Small intestine (tissue), 7 donors: ENCODE measurements around the gene DEXI. TPM values are rescaled to one million over a fixed set of nuclear protein-coding genes. Genes with fewer than 3 reads are reported as not detected.
A peak's percentile ranks its signal among the peaks of the same experiment; 100 is the strongest.
"Not testable (repeated sequence)": the region's sequence is repeated elsewhere in the genome, so short reads cannot be mapped to it uniquely, and the experiment has no call there.

Experiments used
- DNase-seq, 2 donors: peaks; one replicate each; pipeline versions ENCODE4 v3.0.0 to v3.0.0-alpha.2; 2013
- FAIRE-seq: peaks from 2 replicates; lab custom pipeline; 2012; peaks lifted over from hg19 to GRCh38; lab: Jason Lieb, UNC
- H3K27ac ChIP-seq, 3 donors: one replicate each; pipeline ENCODE4 v1.5.1; 2013; ENCODE audit warnings: low read length in 2 of 3, mild to moderate bottlenecking in 2 of 3, control low read depth in 1 of 3, inconsistent platforms in 1 of 3, low read depth in 1 of 3, moderate library complexity in 1 of 3
- H3K27me3 ChIP-seq, 3 donors: one replicate each; pipeline ENCODE4 v1.6.1; 2013; ENCODE audit warnings: low read length in 3 of 3, inconsistent platforms in 1 of 3; ENCODE audit not compliant: control insufficient read depth in 3 of 3, insufficient read depth in 3 of 3
- H3K36me3 ChIP-seq, 3 donors: one replicate each; pipeline ENCODE4 v1.6.1; 2013; ENCODE audit warnings: low read length in 3 of 3, inconsistent platforms in 1 of 3, low read depth in 1 of 3, mild to moderate bottlenecking in 1 of 3, moderate library complexity in 1 of 3; ENCODE audit not compliant: control insufficient read depth in 3 of 3, insufficient read depth in 2 of 3
- H3K4me1 ChIP-seq, 3 donors: one replicate each; pipeline ENCODE4 v1.6.1; 2013; ENCODE audit warnings: low read length in 2 of 3, inconsistent platforms in 1 of 3, low read depth in 1 of 3, mild to moderate bottlenecking in 1 of 3, moderate library complexity in 1 of 3; ENCODE audit not compliant: control insufficient read depth in 3 of 3, insufficient read depth in 2 of 3
- H3K4me3 ChIP-seq, 3 donors: one replicate each; pipeline ENCODE4 v1.5.1; 2013; ENCODE audit warnings: low read length in 3 of 3, control low read depth in 1 of 3, inconsistent platforms in 1 of 3, low read depth in 1 of 3, mild to moderate bottlenecking in 1 of 3, moderate library complexity in 1 of 3
- H3K9me3 ChIP-seq, 2 donors: one replicate each; pipeline ENCODE4 v1.6.1; 2013; ENCODE audit warnings: low read depth in 1 of 2, low read length in 1 of 2; ENCODE audit not compliant: control insufficient read depth in 2 of 2, insufficient read depth in 1 of 2
- WGBS, 3 donors: extraction: QIAGEN DNeasy Blood & Tissue Kit; methylation state at CpG; one replicate each; pipeline ENCODE4 v1.1.7; 2013; 5-methylcytosine and 5-hydroxymethylcytosine counted together
- polyA plus RNA-seq, 4 donors: library from polyadenylated mRNA; stranded (reverse) in 3 of 4; unstranded in 1 of 4; fragments of 200-250 nt in 3 of 4; fragments of 120-200 nt in 1 of 4; gene quantifications; one replicate each; pipeline versions ENCODE4 v1.2.1 to v1.2.3, GENCODE V29; 2013
- donor health status: healthy with polysubstance abuse.
- donor health status: control.
- donor health status: control.
- donor health status: Bipolar disorder and iron deficiency.
- donor health status: healthy.

Gene DEXI
- polyA plus RNA-seq, 4 donors, result 23.0 to 31.9 (median 26.3) TPM

- 67 to 81% (median 78%) methylated on average over 2 of the region's 2 CpGs for WGBS, 3 donors
- peaks cover 4 to 76% (median 4%) of the 10 kb centered on the region in 3 donors for H3K36me3 ChIP-seq
- H3K27me3 ChIP-seq, result no peaks in the 10 kb centered on the region
- FAIRE-seq, result no peak
- H3K4me1 ChIP-seq, result peaks cover 0 to 4% (median 2%) of the 10 kb centered on the region in 3 donors
- H3K27ac ChIP-seq, result no peak overlapping the region
- no peak overlapping the region for H3K4me3 ChIP-seq
- H3K9me3 ChIP-seq, result no peaks in the 10 kb centered on the region
- no peak for DNase-seq
These were observed 11.5 kb downstream of the DEXI start for GRCh38 chr16:10930755-10931093.

DNA sequence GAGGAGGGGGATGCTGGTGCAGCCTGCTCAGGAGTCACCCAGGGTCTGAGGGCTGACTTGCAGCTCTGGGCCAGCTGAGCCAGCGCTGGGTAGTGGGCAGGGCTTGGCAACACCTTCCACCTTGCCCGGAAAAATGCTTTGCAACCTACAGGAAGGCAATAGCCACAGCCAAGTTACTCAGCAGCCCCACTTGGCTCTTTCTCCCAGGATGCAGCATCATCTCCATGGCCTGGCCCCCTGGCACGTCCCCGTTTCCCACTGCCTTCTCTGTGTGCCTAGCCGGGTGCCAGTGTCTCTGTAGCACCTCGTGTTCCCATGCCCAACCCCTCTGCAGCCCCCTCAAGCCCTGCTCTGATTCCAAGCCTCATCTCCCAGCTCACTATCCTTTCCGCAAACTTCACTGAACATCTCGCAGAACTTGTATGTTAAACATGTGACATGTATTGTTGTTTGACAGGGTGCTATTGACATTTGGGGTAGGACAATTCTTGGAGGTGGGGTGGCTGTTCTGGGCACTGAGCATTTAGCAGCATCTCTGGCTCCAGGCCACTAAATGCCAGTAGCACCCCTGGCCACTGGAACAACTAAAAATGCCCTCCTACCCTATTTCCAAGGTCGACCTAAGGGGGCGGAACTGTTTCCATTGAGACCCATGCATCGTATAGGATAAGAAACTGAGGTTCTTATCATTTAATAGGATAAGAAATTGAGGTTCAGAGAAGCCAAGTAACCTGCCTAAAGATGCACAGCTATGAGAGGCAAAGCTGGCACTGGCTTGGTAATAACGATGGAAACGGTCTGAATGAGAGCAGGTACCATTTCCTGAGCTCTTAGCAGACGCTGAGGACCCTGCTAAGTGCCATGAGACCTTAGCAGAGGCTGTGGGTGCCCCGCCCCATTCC is 12.2 kb downstream of the DEXI start:
- no peak for DNase-seq

GRCh38 chr16:10929097-10929496 is 13.2 kb downstream of the DEXI start:
- H3K9me3 ChIP-seq, FAIRE-seq, H3K4me1 ChIP-seq, DNase-seq, H3K27ac ChIP-seq, H3K4me3 ChIP-seq, H3K27me3 ChIP-seq: not testable (repeated sequence)
- peaks cover 4 to 85% (median 6%) of the 10 kb centered on the region in 3 donors for H3K36me3 ChIP-seq
- WGBS, 3 donors, result 71 to 81% (median 79%) methylated on average over 12 of the region's 12 CpGs

More for the DNA sequence above, 12.2 kb downstream of the DEXI start:
- no peak overlapping the region for H3K4me3 ChIP-seq
- no peaks in the 10 kb centered on the region for H3K9me3 ChIP-seq
- H3K27ac ChIP-seq, result no peak overlapping the region
- no peaks in the 10 kb centered on the region for H3K4me1 ChIP-seq
- no peaks in the 10 kb centered on the region for H3K27me3 ChIP-seq
- FAIRE-seq, result no peak
- peaks cover 4 to 83% (median 4%) of the 10 kb centered on the region in 3 donors for H3K36me3 ChIP-seq
- 75 to 81% (median 80%) methylated on average over 15 of the region's 15 CpGs for WGBS, 3 donors

- no peaks in the 10 kb centered on the region for H3K27me3 ChIP-seq
- DNase-seq (no peak), FAIRE-seq (no peak)
- peaks cover 4 to 78% (median 4%) of the 10 kb centered on the region in 3 donors for H3K36me3 ChIP-seq
- H3K4me3 ChIP-seq, result no peak overlapping the region
- H3K9me3 ChIP-seq, result no peaks in the 10 kb centered on the region
- H3K27ac ChIP-seq, result no peak overlapping the region
- WGBS, 3 donors, result 96 to 97% (median 96%) methylated on average over 11 of the region's 11 CpGs
- H3K4me1 ChIP-seq, result no peaks in the 10 kb centered on the region
These were observed 14.7 kb downstream of the DEXI start for GRCh38 chr16:10927497-10928112.

- Histone ChIP-seq H3K27ac (no peak overlapping the region), H3K9me3 (no peaks in the 10 kb centered on the region), H3K36me3 (peaks cover 4 to 79% (median 7%) of the 10 kb centered on the region in 3 donors), H3K27me3 (no peaks in the 10 kb centered on the region), H3K4me3 (no peak overlapping the region), H3K4me1 (peaks cover 0 to 2% (median 0%) of the 10 kb centered on the region in 3 donors)
- 90 to 96% (median 93%) methylated on average over 5 of the region's 5 CpGs for WGBS, 3 donors
- no peak for DNase-seq
- FAIRE-seq, result no peak
These were observed 15.4 kb downstream of the DEXI start for GRCh38 chr16:10926867-10927266.

- Histone ChIP-seq H3K4me1 (peaks cover 0 to 2% (median 0%) of the 10 kb centered on the region in 3 donors), H3K36me3 (peaks cover 4 to 79% (median 7%) of the 10 kb centered on the region in 3 donors), H3K4me3 (no peak overlapping the region), H3K9me3 (no peaks in the 10 kb centered on the region), H3K27me3 (no peaks in the 10 kb centered on the region), H3K27ac (no peak overlapping the region)
- FAIRE-seq (no peak), DNase-seq (no peak)
- 74 to 83% (median 80%) methylated on average over 4 of the region's 4 CpGs for WGBS, 3 donors
These were observed 16.2 kb downstream of the DEXI start for GRCh38 chr16:10926094-10926493.

DNA sequence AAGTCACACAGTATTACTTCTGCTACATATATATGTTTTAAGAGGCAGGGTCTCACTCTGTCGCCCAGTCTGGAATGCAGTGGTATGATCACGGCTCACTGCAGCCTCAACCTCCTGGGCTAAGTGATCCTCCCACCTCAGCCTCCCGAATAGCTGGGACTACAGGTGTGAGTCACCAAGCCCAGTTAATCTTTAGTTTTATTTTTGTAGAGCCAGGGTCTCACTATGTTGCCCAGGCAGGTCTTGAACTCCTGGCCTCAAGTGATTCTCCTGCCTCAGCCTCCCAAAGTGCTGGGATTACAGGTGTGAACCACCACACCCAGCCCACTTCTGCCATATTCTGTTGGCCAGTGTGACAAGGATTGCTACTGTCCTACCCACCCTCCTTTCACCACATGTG is 17.0 kb downstream of the DEXI start:
- H3K27ac ChIP-seq, FAIRE-seq, H3K9me3 ChIP-seq, H3K27me3 ChIP-seq, H3K4me1 ChIP-seq, H3K4me3 ChIP-seq, DNase-seq: not testable (repeated sequence)
- WGBS, 3 donors, result 85 to 96% (median 95%) methylated on average over 3 of the region's 3 CpGs
- H3K36me3 ChIP-seq, result peaks cover 4 to 72% (median 7%) of the 10 kb centered on the region in 3 donors

DNA sequence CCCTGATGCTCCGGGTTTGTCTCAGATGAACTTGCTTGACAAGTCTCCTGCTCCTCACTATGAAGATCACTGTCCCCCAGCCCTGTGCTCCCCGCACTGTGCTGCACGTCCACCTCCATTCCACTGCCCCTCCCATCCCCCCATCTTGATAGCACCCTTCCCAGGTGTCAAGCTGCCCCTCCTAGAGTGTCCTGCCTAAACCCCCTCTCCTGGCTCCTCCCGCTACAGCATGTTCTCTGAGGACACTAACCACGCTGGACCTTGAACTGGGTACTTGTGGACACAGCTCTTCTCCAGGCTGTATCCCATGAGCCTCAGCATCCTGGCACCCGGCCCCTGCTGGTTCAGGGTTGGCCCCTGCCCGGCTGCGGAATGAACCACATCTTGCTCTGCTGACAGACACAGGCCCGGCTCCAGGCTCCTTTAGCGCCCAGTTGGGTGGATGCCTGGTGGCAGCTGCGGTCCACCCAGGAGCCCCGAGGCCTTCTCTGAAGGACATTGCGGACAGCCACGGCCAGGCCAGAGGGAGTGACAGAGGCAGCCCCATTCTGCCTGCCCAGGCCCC is 18.5 kb downstream of the DEXI start:
- Histone ChIP-seq H3K4me1 (peaks cover 0 to 2% (median 0%) of the 10 kb centered on the region in 3 donors), H3K36me3 (peaks cover 4 to 57% (median 7%) of the 10 kb centered on the region in 3 donors), H3K4me3 (no peak overlapping the region), H3K9me3 (no peaks in the 10 kb centered on the region), H3K27ac (no peak overlapping the region), H3K27me3 (no peaks in the 10 kb centered on the region)
- FAIRE-seq (no peak), DNase-seq (peak in 1 of 2 donors; percentile 36)
- 54 to 76% (median 67%) methylated on average over 14 of the region's 14 CpGs for WGBS, 3 donors
